PFSK-1 (cell line): ENCODE data around the gene INKA2.

ENCODE experiments used
- FOXP2 ChIP-seq: optimal IDR thresholded peaks from 2 replicates; pipeline ENCODE3; 2011; ENCODE audit warnings: borderline replicate concordance, control low read depth, inconsistent platforms; ENCODE audit not compliant: insufficient read depth; ENCODE audit errors: extremely low read length, extremely low read depth
- POLR2AphosphoS5 ChIP-seq: IDR thresholded peaks from 2 replicates; pipeline ENCODE4 v1.6.1; 2012; ENCODE audit warnings: low read depth, mild to moderate bottlenecking, control low read depth, low read length, moderate library complexity
- REST ChIP-seq, 2 experiments: IDR thresholded peaks; 2 replicates each; pipeline versions ENCODE4 v1.6.1 to v1.8.0; 2011 to 2012; ENCODE audit warnings: low read depth in 2 of 2, low read length in 2 of 2, control low read depth in 1 of 2, inconsistent platforms in 1 of 2, mild to moderate bottlenecking in 1 of 2, moderate library complexity in 1 of 2; ENCODE audit not compliant: insufficient read depth in 1 of 2
- SIN3A ChIP-seq: IDR thresholded peaks from 2 replicates; pipeline ENCODE4 v1.6.1; 2012; ENCODE audit warnings: mild to moderate bottlenecking, low read length, moderate library complexity, borderline replicate concordance; ENCODE audit not compliant: insufficient read depth
- TAF1 ChIP-seq: IDR thresholded peaks from 2 replicates; pipeline ENCODE4 v1.6.1; 2012; ENCODE audit warnings: low read length, control low read depth, borderline replicate concordance; ENCODE audit not compliant: insufficient read depth

Gene INKA2

GRCh38 chr1:111720977-111721786 is 18.0 kb downstream of the INKA2 start:
- TF ChIP-seq REST (IDR thresholded peaks at IDR 0.05; ENCODE audit: insufficient read depth in 1 of 2, low read depth in 2 of 2, low read length in 2 of 2) (no peak), POLR2AphosphoS5 (no peak)

- TF ChIP-seq SIN3A (no peak), REST (IDR thresholded peaks at IDR 0.05; ENCODE audit: insufficient read depth in 1 of 2, low read depth in 2 of 2, low read length in 2 of 2) (no peak), TAF1 (no peak), FOXP2 (no peak), POLR2AphosphoS5 (no peak)
Observed at GRCh38 chr1:111720274-111720976, 18.8 kb downstream of the INKA2 start.

- TF ChIP-seq REST (IDR thresholded peaks at IDR 0.05; ENCODE audit: insufficient read depth in 1 of 2, low read depth in 2 of 2, low read length in 2 of 2) (no peak), POLR2AphosphoS5 (no peak), TAF1 (no peak), SIN3A (no peak), FOXP2 (no peak)
Observed at GRCh38 chr1:111719674-111720132, 19.5 kb downstream of the INKA2 start.

- TF ChIP-seq TAF1 (no peak), SIN3A (no peak), REST (IDR thresholded peaks at IDR 0.05; ENCODE audit: insufficient read depth in 1 of 2, low read depth in 2 of 2, low read length in 2 of 2) (no peak), POLR2AphosphoS5 (no peak), FOXP2 (no peak)
Observed at GRCh38 chr1:111719135-111719534, 20.1 kb downstream of the INKA2 start.
